Neuron (in vitro differentiated cells): Measurements from ENCODE around the gene YTHDF2.
"Not testable (repeated sequence)": the region's sequence is repeated elsewhere in the genome, so short reads cannot be mapped to it uniquely, and the experiment has no call there.

Experiments
- H2AFZ ChIP-seq: one replicate; pipeline ENCODE4 v1.6.1; 2013; ENCODE audit warnings: low read depth, mild to moderate bottlenecking, inconsistent platforms, low read length, moderate library complexity
- H3K27me3 ChIP-seq: one replicate; pipeline ENCODE4 v1.6.1; 2013; ENCODE audit warnings: low read length; ENCODE audit not compliant: insufficient read depth
- H3K36me3 ChIP-seq: one replicate; pipeline ENCODE4 v1.6.1; 2013; ENCODE audit warnings: low read length; ENCODE audit not compliant: insufficient read depth
- H3K4me1 ChIP-seq: one replicate; pipeline ENCODE4 v1.6.1; 2013; ENCODE audit warnings: low read length; ENCODE audit not compliant: insufficient read depth
- H3K4me3 ChIP-seq: 2 replicates; pipeline ENCODE4 v1.5.1; 2013; ENCODE audit warnings: mild to moderate bottlenecking, low read length, moderate library complexity
- H3K9me3 ChIP-seq: one replicate; pipeline ENCODE4 v1.6.1; 2013; ENCODE audit warnings: low read length

The YTHDF2 gene

DNA sequence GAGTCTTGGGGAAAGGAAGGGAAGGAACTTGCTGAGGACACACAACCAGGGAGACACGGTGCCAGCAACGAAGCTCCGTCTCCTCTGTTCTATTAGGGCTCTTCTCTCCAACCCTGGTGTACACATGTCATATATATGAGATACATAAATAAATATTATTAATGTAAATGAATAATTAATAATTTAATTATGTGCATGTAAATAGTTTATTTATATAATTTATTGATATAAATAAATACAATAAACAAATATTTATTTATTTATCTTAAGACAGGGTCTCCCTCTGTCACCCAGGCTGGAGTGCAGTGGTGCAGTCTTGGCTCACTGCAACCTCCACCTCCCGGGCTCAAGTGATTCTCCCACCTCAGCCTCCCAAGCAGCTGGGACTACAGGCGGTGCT, 57.8 kb downstream of the YTHDF2 start:
- not testable (repeated sequence) for H3K4me3 ChIP-seq, H2AFZ ChIP-seq, H3K4me1 ChIP-seq, H3K36me3 ChIP-seq, H3K9me3 ChIP-seq, H3K27me3 ChIP-seq

DNA sequence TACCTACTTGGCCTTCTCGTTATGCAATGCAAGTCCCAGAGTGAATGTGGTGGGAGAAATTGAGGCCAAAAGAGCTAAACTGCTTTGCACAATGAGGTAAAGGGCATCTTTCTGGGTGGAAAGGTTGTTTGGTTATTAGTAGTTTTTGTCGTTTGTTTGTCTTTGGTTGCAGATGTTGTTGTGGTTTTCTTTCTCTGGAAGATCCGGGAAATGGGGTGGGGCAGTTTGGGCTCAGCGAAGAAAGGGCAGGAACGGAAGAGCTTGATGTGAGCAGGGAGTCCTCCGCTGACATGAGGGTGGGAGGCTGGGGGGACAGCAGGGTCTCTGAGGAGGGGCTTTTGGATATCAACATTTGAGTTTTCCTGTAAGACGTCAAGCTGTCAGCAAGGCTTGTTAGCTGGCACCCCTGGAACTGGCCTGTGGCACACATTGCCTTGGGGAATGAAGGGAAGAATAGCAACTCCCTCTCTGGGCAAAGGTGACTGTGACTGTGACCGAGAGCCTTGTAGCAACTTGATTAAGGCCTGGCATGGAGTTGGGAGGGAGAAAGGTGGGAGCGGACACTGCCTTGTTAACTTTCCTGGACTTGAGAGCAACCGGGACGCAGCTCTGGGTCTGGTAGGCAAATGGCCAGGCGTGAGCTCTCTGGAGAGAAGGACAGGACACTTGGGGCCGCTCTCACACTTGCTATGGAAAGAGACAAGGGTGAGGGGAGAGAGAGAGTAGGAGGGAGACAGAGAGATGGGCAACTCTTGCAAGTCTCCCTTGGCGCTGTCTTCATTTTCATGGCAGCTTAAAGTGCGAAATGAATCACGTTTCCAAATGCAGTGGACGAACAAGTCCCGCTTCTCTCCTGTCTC, 59.8 kb downstream of the YTHDF2 start:
- Histone ChIP-seq H3K9me3 (no peaks in the 10 kb centered on the region), H3K4me1 (peaks cover 9% of the 10 kb centered on the region), H2AFZ (no peak overlapping the region), H3K4me3 (no peak overlapping the region), H3K27me3 (no peaks in the 10 kb centered on the region), H3K36me3 (no peaks in the 10 kb centered on the region)

DNA sequence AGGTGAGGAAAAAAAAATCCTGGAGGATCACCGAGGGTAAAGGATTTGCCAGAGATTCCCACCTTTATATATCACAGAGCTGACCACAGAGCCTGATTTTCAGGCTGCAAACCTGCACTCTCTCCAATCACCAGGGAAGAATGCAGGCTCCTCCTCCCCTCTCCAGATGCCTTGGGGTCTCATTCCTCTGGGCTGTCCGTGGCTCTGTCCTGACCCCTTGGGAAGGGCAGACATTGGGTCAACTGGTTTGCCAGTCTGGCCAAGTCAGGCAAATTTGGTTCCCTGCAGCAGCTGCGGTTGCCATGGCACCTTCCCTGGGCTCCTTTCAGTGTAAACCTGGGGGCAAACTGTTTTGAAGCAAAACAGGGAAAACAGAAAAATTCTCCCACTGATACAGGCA, 63.6 kb downstream of the YTHDF2 start:
- Histone ChIP-seq H3K36me3 (no peaks in the 10 kb centered on the region), H3K4me1 (peaks cover 35% of the 10 kb centered on the region), H3K27me3 (no peaks in the 10 kb centered on the region), H3K9me3 (no peaks in the 10 kb centered on the region), H3K4me3 (no peak overlapping the region), H2AFZ (no peak overlapping the region)

DNA sequence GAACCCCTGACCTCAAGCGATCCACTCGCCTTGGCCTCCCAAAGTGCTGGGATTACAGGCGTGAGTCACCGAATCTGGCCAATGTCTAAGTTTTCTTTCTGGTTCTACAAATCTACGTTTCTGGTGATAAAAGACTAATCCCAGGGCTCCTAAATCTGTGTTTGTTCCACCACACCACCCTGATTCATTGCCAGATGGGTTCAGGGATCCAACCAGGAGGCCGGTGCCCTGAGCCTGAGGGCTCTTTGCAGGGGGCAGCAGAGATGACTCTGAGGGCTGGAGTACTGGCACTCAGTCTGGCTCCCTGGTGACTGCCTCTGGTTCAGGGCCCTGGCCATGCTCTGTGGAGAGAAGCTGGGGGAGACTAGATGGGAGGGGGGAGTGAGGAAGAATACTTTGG, 64.7 kb downstream of the YTHDF2 start:
- Histone ChIP-seq H3K36me3 (no peaks in the 10 kb centered on the region), H3K27me3 (no peaks in the 10 kb centered on the region), H3K4me3 (no peak overlapping the region), H3K9me3 (no peaks in the 10 kb centered on the region), H3K4me1 (peaks cover 35% of the 10 kb centered on the region), H2AFZ (no peak overlapping the region)

DNA sequence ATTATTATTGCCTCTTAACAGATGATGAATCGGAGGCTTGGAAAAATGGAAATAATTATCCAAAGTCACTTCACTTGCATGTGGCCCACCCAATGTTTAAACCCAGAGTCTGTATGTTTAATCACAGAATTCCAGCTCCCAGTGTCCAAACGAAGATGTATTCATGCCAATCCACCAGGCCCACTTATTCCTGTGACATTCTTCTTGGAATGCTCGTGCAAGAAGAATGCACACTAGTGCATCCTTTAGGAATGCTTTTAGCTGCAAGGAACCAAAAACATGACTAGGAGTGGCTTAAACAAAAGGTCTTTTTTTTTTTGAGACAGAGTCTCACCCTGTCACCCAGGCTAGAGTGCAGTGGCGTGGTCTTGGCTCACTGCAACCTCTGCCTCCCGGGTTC, 66.3 kb downstream of the YTHDF2 start:
- Histone ChIP-seq H3K9me3 (no peaks in the 10 kb centered on the region), H3K4me1 (peaks cover 35% of the 10 kb centered on the region), H3K36me3 (no peaks in the 10 kb centered on the region), H3K27me3 (no peaks in the 10 kb centered on the region), H2AFZ (no peak overlapping the region), H3K4me3 (no peak overlapping the region)

DNA sequence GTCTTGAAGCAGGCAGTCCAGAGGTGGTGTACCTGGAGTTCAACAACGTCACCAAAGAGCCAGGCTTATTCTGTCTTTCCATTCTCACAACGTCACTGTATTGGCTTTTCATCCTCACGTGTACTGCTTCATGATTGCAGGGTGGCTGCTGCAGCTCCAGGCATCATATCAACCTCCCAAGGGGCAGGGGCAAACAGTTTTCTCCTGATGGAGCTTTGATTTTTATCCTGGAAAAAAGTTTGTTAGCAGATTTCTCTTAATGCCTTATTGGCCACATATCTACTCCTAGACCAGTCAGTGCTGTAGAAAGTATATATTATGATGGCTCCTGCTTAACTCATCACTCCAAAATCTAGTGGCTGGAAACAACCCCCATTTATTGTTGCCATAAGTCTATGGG, 66.9 kb downstream of the YTHDF2 start:
- H3K9me3 ChIP-seq = no peaks in the 10 kb centered on the region
- no peaks in the 10 kb centered on the region for H3K27me3 ChIP-seq
- H3K36me3 ChIP-seq = no peaks in the 10 kb centered on the region
- no peak overlapping the region for H2AFZ ChIP-seq
- no peak overlapping the region for H3K4me3 ChIP-seq
- H3K4me1 ChIP-seq = peaks cover 35% of the 10 kb centered on the region

DNA sequence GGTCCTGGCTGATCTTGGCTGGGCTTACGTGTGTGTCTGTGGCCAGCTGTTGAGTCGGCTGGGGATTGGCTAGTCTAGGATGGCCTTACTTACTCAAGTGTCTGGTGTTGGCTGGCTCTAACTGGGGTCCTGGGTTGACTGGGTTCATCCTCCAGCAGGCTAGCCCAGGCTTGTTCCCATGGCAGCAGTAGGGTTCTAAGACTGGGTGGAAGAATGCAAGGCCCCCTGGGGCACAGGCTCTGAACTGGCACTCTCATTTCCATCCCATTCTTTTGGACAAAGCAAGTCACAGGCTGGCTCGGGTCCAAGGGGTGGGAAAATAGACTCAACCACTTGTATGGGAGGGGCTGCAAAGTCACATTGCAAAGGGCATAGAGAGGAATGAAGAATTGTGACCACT, 67.3 kb downstream of the YTHDF2 start:
- Histone ChIP-seq H3K36me3 (no peaks in the 10 kb centered on the region), H3K4me3 (no peak overlapping the region), H3K27me3 (no peaks in the 10 kb centered on the region), H3K9me3 (no peaks in the 10 kb centered on the region), H3K4me1 (peaks cover 35% of the 10 kb centered on the region), H2AFZ (no peak overlapping the region)

DNA sequence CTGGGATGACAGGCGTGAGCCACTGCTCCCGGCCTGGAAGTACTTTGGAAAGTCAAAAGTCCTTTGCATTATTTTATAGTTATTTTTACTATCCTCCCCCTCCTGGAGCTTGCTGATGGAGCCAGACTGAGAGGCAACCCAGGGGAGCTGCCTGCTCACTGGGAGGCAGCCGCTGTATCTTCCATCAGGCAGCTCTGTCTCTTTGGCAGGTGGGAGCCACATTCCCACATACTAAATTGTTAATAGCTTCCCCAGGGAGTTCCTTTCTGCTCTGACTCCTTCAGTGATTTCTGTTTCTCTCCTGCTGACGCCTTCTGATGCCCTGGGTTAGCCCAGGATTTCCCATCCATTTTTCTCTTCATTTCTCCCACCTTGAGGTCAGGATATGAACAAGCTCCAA, 70.3 kb downstream of the YTHDF2 start:
- no peaks in the 10 kb centered on the region for H3K36me3 ChIP-seq
- no peak overlapping the region for H2AFZ ChIP-seq
- peaks cover 22% of the 10 kb centered on the region for H3K4me1 ChIP-seq
- no peak overlapping the region for H3K4me3 ChIP-seq
- no peaks in the 10 kb centered on the region for H3K9me3 ChIP-seq
- peaks cover 19% of the 10 kb centered on the region for H3K27me3 ChIP-seq

DNA sequence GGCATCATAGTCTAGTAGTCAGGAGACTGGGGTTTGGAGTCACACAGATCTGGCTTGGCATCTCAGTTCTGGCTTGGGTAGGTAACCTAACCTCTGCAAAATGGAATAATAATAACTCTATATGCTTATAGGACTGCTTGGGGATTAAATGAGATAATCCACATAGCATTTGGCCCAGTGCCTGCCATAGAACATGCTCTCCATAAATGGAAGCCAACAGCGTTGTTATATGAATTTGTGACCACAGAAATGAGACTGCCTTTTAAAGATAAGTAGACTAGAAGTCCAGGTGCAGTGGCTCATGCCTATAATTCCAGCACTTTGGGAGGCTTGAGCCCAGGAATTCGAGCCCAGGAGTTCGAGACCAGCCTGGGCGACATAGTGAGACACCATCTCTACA, 71.2 kb downstream of the YTHDF2 start:
- peaks cover 28% of the 10 kb centered on the region for H3K27me3 ChIP-seq
- no peak overlapping the region for H3K4me3 ChIP-seq
- H2AFZ ChIP-seq = no peak overlapping the region
- no peaks in the 10 kb centered on the region for H3K9me3 ChIP-seq
- H3K36me3 ChIP-seq = no peaks in the 10 kb centered on the region
- H3K4me1 ChIP-seq = peaks cover 18% of the 10 kb centered on the region

DNA sequence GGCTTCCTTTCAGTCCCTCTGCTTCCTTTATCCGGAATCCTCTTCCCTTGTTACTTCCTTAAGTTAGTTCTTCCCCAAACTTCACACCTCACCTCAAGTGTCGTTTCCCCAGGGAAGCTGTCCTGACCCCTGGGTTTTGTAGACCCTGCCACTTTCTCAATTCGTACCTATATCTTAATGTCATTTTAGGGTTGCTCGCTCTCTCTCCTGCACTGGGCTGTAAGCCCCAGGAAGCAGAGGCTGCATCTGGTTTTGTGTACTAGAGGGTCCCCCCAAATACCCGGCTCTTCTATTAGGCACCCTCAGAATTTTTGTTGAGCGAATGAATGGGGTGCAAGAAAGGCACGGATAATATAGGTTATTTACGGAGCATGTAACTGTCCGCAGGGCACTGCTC, 74.6 kb downstream of the YTHDF2 start:
- Histone ChIP-seq H3K36me3 (no peaks in the 10 kb centered on the region), H3K4me1 (no peaks in the 10 kb centered on the region), H3K27me3 (peaks cover 61% of the 10 kb centered on the region), H3K4me3 (no peak overlapping the region), H2AFZ (no peak overlapping the region), H3K9me3 (no peaks in the 10 kb centered on the region)

DNA sequence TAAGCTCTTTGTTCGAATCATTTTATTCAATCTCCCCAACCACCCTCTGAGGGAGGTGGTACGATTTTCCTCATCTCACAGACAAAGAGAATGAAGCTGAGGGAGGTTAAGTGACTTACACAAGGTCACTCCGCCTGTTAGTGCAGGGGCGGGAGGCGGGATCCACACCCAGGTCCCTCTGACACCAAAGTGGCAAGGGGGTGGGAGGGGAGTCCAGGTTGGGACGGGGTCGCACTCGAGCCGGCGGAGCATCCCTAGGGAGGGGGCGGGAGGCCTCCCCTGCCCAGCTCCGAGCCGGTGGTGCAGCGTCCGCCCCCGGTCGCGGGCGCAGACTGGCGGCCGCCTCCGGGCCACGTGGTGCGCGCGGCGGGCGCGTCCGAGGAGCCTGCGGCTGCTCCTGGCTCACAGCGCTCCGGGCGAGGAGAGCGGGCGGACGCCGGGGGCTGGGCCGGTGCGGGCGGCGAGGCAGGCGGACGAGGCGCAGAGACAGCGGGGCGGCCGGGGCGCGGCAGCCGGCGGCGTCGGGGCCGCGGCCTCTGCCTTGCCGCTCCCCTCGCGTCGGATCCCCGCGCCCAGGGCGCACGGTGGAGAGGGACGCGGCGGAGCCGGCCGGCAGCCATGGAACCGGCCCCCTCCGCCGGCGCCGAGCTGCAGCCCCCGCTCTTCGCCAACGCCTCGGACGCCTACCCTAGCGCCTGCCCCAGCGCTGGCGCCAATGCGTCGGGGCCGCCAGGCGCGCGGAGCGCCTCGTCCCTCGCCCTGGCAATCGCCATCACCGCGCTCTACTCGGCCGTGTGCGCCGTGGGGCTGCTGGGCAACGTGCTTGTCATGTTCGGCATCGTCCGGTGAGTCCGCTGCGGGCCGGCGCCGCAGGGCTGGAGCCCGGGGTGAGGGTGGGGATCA, 75.3 kb downstream of the YTHDF2 start, which contains the start of gene OPRD1:
OPRD1 (plus strand) TSS at position 405 of the 903 bp plus-strand sequence; CDS start at position 619, 214 bp downstream.
- no peak within 1 kb of the TSS for H3K4me3 ChIP-seq
- no peaks in the 10 kb centered on the region for H3K36me3 ChIP-seq
- no peak within 1 kb of the TSS for H2AFZ ChIP-seq
- H3K27me3 ChIP-seq = peaks cover 66% of the 10 kb centered on the region
- H3K9me3 ChIP-seq = no peaks in the 10 kb centered on the region
- H3K4me1 ChIP-seq = no peaks in the 10 kb centered on the region

DNA sequence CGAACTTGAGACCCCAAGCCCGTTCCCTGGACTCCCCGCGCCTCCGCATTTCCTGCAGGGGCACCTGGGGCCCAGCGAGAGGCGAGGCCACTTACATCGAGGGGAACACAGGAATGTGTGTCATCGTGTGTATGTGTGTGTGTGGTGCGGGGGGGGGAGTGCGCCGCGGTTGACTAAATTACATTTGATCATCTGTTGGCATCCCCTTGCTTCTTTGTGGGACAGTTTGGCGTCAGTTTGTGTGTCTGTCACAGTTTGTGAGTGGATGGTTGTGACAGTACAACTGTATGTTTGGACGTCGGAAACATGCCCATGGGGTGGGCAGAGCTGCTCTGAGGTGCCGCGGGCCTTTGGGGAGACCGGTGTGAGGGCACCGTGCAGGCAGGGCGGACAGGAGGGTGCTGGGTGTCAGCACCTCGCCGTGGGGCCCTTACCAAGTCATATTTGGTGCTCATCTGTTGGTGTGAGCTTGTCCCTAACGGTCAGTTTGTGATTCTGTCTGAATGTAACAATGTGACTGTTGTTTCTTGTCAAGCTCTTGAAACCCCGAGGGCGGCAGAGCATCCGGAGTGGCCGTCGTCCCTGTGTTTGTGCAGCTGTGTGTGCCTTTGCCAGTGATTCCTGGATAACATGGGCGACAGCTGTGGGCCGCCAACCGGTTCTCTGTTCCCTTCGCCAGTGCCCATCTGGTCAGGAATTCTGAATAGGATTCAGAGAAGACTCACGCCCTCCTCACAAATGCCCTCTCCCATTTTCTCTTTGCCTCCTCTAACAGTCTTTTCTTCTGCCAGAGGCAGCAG, 76.1 kb downstream of the YTHDF2 start:
- Histone ChIP-seq H3K4me3 (no peak overlapping the region), H3K27me3 (peaks cover 68% of the 10 kb centered on the region), H3K36me3 (no peaks in the 10 kb centered on the region), H3K4me1 (no peaks in the 10 kb centered on the region), H2AFZ (no peak overlapping the region), H3K9me3 (no peaks in the 10 kb centered on the region)
